Measurements from ENCODE around the gene ADGRD1. TPM values are rescaled to one million over a fixed set of nuclear protein-coding genes. Genes with fewer than 3 reads are reported as not detected.
"Not testable (repeated sequence)": the region's sequence is repeated elsewhere in the genome, so short reads cannot be mapped to it uniquely, and the experiment has no call there.

Gene ADGRD1
- 0.14 and 0.21 TPM in 2 replicates for total RNA-seq (2014; rRNA removed; shearing (Covaris generic))

GRCh38 chr12:130953771-130954543 lies at the start of gene ADGRD1:
TSS of gene ADGRD1 (plus strand) at chr12:130953907. CDS start at chr12:130954466, 559 bp downstream.
- no peak for DNase-seq (ENCODE audit: low spot score)

- DNase-seq (ENCODE audit: low spot score), result no peak
These were observed 49.6 kb upstream of the ADGRD1 start for GRCh38 chr12:130904064-130904463.

DNA sequence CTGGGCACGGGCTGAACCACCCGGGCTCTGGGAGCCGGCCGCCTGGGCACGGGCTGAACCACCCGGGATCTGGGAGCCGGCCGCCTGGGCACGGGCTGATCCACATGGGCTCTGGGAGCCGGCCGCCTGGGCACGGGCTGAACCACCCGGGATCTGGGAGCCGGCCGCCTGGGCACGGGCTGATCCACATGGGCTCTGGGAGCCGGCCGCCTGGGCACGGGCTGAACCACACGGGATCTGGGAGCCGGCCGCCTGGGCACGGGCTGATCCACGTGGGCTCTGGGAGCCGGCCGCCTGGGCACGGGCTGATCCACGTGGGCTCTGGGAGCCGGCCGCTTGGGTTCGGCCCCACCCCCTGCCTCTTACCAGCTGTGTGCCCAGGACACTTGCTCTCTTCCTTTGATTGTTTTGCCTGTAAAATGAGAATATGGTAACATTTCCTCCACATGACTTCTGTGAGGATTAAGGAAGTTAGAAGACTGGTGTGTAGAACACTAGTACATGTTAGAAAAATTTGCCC lies 48.7 kb upstream of the ADGRD1 start:
- not testable (repeated sequence) for DNase-seq (ENCODE audit: low spot score)

- DNase-seq (ENCODE audit: low spot score), result no peak
These were observed 44.6 kb upstream of the ADGRD1 start for GRCh38 chr12:130909111-130909510.

DNA sequence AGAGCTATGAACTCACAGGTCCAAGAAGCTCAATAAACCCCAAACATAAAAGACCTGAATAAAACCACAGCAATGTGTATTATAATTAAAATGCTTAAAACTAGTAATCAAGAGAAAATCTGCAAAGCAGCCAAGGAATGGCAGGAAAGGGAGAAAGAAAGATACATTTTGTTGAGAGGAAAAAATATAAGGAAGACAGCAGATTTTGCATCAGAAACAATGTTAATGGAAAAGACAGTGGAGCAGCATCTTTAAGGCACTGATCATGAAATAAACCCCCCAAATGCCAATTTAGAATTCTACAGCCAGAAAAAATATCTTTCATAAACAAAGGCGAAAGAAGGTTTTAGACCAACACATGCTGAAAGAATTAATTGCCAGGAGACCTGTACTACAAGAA lies 42.5 kb upstream of the ADGRD1 start:
- no peak for DNase-seq (ENCODE audit: low spot score)

- no peak for DNase-seq (ENCODE audit: low spot score)
These were observed 41.8 kb upstream of the ADGRD1 start for GRCh38 chr12:130911933-130912332.

DNA sequence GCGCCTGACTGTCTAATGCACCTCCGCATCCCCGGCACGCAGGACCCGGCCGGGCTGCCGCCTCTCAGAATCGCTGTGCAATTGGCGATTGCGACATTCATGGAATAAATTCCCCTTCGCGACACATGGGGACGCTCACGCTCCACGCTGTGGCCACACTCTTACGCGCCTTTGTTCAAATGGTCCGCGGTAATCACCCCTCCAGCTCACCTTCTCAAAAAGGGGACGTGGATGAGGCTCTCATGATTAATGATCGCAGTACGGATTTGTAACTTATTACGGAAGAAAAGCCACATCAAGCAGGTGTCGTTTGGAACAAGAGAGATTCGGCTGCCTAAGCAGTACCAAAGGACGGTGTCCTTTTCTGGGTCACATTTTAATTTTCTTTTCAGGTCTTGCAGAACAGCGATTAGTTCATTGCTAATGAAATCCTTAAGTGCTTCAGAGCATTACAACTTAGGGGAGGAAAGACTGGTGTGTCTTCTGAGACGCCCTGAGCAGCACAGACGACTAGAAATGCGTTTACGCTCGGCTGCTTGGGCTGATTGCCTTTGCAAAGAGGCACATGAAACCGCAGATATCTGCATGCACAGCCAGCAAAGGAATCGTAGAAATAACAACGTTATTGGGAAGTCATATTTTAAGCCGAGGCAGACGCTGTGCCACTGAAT lies 37.3 kb upstream of the ADGRD1 start:
- peak; percentile 39 for DNase-seq (ENCODE audit: low spot score)

- DNase-seq (ENCODE audit: low spot score), result no peak
These were observed 36.1 kb upstream of the ADGRD1 start for GRCh38 chr12:130917607-130918006.

DNA sequence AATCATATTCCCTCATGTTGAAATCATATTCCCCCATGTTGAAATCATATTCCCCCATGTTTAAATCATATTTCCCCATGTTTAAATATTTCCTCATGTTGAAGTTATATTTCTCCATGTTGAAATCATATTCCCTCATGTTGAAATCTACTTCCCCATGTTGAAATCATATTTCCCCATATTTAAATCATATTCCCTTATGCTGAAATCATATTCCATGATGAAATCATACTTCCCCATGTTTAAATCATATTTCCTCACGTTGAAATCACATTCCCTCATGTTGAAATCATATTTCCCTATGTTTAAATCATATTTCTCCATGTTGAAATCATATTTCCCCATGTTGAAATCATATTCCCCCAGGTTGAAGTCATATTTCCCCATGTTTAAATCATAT lies 34.6 kb upstream of the ADGRD1 start:
- DNase-seq (ENCODE audit: low spot score), result no peak

DNA sequence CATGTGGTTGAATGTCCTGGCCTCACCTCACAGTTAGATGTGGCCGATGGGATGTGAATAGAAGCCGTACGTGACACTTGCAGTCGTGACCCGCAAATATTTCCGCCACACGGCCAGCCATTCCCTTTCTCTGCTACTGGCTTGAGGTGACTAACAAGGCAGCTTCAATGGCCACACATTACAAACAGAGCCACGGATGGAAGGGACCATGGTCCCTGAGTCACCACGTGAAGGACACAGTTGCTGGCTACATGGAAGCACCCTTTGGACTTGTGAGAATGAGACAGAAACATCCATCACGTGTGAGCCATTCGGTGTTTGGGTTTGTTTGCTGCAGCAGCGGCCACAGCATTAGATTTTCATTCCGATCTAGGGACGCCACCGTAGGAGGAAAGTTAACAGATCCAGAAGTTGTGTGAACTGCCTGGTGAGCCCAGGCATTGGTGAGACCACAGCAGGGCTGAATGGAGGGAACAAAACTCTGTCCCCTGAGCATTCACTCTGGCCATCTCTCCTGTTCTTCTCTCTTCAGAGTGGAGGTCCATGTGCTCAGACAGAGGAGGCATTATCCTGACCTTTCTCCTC lies 33.5 kb upstream of the ADGRD1 start:
- no peak for DNase-seq (ENCODE audit: low spot score)

- peak; percentile 23 for DNase-seq (ENCODE audit: low spot score)
These were observed 32.9 kb upstream of the ADGRD1 start for GRCh38 chr12:130920723-130921381.

- DNase-seq (ENCODE audit: low spot score), result no peak
These were observed 31.2 kb upstream of the ADGRD1 start for GRCh38 chr12:130922511-130922953.

DNA sequence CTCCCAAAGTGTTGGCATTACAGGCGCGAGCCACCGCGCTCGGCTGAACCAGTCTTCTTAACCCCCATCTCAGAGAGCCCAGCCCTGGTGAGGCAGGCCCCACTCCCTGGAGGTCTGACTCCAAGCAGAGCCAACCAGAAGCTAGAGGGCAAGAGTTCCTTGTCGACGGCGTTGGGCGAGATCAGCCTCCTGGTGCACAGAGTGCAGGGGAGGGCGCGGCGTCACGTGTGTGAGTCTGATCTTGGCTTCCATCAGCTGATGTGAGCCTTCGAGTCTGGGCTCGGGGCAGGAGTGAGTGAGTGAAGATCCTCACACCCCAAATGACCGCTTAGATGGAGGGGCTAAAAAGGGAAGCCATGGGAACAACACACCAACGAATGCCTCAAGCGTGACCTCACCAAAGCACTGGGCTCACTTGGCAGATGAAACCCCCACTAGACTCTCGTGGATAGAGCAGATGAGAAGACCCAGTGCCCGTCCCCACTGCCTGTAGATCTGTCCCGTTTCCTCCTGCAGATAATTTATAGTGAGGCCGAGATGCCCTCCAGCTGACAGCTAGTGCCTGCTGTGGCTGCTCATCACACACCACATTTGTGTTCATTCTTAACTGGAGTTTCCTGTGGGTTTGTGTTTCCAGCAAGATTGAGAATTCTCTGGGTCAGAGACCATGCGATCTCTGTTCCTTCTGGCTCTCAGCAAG lies 28.6 kb upstream of the ADGRD1 start:
- DNase-seq (ENCODE audit: low spot score), result no peak

DNA sequence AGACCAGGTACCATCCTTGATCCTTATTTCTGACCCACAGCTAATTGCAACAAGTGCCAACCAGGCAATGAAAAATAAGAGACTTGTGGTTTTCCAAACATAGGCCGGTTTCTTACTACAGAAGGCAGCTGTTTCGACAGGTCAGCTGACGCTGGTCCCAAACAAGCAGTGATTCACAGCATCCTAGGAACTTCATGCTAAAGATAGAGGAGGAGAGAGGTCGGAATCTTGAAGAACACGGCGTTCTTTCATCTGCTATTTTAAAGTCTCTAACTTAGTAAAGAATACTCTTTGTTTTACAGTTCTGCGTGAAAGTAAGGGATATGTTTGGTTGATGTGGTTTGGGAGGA lies 28.1 kb upstream of the ADGRD1 start:
- DNase-seq (ENCODE audit: low spot score), result no peak

GRCh38 chr12:130929363-130929762 lies 24.3 kb upstream of the ADGRD1 start:
- no peak for DNase-seq (ENCODE audit: low spot score)

GRCh38 chr12:130932061-130932930 lies 21.4 kb upstream of the ADGRD1 start:
- no peak for DNase-seq (ENCODE audit: low spot score)

- peak; percentile 16 for DNase-seq (ENCODE audit: low spot score)
These were observed 20.3 kb upstream of the ADGRD1 start for GRCh38 chr12:130933269-130933995.

- DNase-seq (ENCODE audit: low spot score), result no peak
These were observed 19.0 kb upstream of the ADGRD1 start for GRCh38 chr12:130934753-130935152.

DNA sequence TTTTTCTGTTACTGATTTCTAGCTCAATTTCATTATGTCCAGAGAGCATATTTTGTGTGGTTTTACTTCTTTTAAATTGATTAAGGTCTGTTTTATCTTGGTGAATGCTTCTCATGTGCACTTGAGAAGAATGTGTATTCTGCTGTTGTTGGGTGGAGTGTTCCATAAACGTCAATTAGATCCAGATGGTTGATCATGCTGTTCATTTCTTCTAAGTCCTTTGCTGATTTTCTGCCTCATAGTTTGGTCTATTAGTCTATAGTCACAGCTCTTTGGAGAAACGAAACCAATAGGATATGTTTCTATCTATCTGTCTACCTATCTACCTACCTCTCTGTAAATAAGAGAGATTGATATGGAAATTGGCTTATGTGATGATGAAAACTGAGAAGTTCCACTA lies 17.1 kb upstream of the ADGRD1 start:
- DNase-seq (ENCODE audit: low spot score), result no peak

- DNase-seq (ENCODE audit: low spot score), result no peak
These were observed 16.6 kb upstream of the ADGRD1 start for GRCh38 chr12:130937063-130937462.
